Putamen (tissue), 1 donor: Measurements from ENCODE around the gene BRMS1.
A peak's percentile ranks its signal among the peaks of the same experiment; 100 is the strongest.

ENCODE experiments used
- DNase-seq: peaks from one replicate; pipeline ENCODE4 v3.0.0-alpha.2; 2016; ENCODE audit warnings: low spot score

The BRMS1 gene

GRCh38 chr11:66309475-66309874 is 35.4 kb downstream of the BRMS1 start:
- no peak for DNase-seq

GRCh38 chr11:66302656-66303055 is 42.2 kb downstream of the BRMS1 start:
- DNase-seq, result no peak

GRCh38 chr11:66299186-66299585 is 45.7 kb downstream of the BRMS1 start:
- DNase-seq, result no peak

- DNase-seq, result no peak
Observed at GRCh38 chr11:66297610-66298009, 47.3 kb downstream of the BRMS1 start.

- no peak for DNase-seq
Observed at GRCh38 chr11:66294626-66295620, 50.0 kb downstream of the BRMS1 start.

- DNase-seq, result no peak
Observed at GRCh38 chr11:66293777-66294625, 50.9 kb downstream of the BRMS1 start.

- DNase-seq, result no peak
Observed at GRCh38 chr11:66293352-66293751, 51.6 kb downstream of the BRMS1 start.

DNA sequence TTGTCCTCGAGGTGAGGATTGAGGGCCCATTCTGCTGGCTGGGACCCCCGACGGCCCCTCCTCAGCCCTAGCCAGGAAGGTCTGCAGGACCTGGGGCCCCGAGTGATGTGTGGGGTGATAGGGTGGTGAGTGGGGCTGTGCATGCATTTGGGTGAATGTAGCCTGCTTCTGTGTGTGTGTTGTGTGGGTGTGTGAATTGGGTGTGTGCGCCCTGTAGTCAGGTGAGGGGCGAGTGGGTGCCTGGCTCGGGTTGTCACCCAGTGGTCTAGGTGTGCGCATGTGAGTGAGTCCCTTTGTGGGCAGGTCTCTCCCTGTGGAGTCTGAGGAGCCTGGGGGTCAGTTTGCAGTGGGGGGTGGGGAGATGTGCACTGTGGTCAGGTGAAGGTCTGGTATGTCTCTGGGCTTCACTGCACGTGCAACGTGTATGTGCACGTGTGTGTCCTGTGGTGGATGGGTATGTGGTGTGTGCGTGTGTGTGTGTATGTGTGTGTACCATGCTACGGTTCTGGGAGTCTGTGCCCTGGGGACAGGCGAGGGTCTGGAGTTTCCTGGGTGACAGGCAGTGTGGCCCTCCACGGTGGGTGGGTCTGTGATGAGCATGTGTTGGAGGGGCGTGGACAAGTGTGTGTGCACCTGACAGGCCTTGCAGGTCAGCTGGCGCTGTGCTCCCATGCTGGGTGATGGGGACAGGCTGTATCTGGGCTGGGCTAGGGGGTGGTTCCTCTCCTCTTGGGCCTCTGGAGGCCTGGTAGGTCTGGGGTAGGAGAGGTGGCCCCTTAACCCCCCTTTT is 52.2 kb downstream of the BRMS1 start:
- DNase-seq, result no peak

GRCh38 chr11:66291706-66292542 is 53.0 kb downstream of the BRMS1 start, which contains the start of gene TMEM151A:
TMEM151A (plus strand) TSS chr11:66291894; CDS start chr11:66292014, 120 bp downstream.
- DNase-seq, result no peak

GRCh38 chr11:66291303-66291705 is 53.6 kb downstream of the BRMS1 start:
- DNase-seq, result no peak

DNA sequence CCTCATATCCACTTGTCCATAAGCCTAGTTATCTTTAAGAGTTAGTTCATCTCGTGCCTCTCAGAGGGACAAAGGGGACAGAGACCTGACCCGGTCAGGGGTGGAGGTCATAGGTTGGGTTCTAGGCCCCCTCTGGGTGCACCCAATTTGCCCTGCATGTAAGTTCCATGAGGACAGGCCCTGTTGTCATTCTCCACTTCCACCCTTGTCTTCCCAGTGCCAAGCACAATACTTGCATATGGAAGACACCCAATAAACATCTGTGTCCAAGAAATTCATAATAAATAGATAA is 54.6 kb downstream of the BRMS1 start:
- no peak for DNase-seq

GRCh38 chr11:66289548-66290329 is 55.2 kb downstream of the BRMS1 start:
- DNase-seq, result no peak

DNA sequence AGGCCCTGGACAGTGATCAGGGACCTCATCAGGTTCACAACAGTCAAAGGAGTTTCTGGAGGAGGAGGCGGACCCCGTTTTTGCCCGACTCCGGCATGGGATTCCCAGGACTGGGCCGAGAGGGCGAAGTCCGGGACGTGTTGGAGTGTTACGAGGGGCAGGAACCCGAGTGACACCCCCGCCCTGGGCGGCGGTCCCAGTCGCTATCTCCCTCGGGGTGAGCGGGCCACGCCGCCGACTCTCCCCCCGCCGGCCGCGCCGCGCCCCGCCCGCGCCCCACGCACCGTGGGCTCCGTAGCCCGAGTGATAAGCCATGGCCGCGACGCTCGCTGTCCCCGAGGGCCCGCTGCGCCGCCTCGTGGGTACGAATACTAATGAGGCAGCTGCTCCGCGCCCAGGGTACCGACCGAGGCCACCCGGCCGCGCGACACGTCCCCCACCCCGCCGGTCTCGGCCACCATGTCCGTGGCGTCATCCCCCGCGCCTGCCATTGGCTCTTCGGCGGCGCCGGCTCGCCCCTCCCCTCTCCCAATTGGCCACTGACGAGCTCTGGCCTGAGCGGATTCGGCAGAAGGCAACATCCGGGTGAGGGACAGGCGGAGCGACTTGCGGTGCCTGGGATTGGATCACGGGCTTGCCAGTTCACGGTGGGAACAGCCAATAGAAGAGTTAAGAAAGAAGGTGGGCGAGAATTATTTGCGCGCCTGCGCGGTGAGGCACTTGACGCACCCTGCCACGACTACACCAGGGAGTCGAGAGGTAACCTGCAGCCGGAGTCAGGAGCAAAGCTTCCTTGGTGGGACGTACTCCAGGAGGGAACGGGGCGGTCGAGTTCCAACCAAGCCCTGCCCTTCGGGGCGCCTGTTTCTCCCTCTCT is 56.0 kb downstream of the BRMS1 start, which contains the start of gene YIF1A:
Gene YIF1A (minus strand): TSS at position 473 of the 877 bp plus-strand sequence. CDS start 158 bp downstream, at position 315.
- DNase-seq, result peak; percentile 99

DNA sequence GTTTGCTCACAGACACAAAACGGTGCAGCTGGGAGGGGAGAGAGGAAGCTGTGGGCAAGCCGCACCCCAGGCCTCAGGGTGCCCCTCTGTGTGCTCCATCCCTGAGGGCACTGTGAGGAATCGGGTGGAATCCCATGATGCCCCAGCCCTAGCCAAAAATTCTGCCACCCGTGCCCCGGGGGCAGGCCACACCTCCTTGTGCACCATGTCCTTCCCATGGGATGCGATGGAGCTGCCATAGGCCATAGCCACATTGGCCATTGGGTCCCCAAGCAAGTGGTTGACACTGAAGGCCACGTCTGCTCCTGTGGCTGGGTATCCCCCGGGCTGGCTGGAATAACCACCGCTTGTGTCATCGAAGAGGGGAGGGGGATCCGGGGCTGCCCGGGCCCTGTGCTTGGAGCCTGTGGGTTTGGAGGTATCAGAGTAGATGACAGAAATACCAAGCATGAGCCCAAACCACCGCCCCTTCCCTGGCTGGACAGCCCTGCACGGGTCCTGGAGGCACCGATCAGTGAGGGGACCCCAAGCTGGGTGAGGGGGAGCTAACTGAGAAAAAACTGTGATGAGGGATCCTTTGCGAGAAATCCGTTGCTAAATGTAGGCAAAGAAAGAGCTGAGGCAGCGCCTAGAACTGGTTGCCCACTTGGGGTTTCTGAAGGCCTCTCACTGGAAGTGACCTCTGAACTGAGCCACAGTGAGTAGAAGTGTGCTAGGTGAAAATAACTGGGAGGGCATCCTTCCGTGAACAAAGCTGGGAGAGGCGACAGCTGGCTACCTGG is 56.8 kb downstream of the BRMS1 start:
- no peak for DNase-seq
